ENCODE data around the gene SLC26A2. TPM values are rescaled to one million over a fixed set of nuclear protein-coding genes. Genes with fewer than 3 reads are reported as not detected.

The SLC26A2 gene
- total RNA-seq, 1 experiment from 2014 or later: 34.6 TPM

DNA sequence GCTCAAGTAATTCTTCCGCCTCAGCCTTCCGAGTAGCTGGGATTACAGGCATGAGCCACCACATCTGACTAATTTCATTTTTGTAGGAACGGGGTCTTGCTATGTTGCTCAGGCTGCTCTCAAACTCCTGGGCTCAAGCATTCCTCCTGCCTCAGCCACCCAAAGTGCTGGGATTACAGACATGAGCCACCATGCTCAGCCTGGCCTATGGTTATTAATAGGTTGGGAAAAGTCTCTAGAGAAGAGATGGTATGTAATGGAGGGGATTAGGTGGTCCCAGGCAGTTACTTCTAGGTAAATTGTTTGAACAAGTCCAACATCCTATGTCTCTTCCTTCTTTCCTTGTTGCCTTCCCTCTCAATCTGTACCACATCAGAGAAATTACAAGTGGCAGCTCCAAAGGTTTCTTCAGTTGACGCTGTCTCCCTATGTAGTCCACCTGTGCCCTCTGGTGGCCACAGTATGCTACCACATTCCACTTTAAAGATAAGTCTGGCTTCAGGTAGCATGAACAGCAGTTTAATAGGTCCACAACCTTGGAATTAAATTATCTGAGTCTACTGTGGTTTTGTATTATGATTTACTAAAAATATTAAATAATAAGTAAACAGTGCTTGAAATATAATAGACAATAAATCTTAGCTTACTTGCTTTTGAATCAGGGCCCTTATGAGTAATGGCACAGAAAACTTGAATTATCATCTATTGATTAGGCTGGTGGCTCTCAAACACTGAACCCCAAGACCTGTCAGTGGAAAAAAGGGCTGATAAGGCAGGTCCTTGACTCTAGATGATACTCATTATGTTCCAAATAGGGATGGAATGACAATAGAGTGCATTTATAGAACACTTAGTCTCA is 30.2 kb downstream of the SLC26A2 start:
- CTCF ChIA-PET: interaction anchor here (0.5 to 2.2 kb wide), 12 partner anchors 10 to 358 kb away, joined by 3 to 39 read pairs (median 7); partner anchors contain the start of genes HMGXB3, SLC26A2 and TIGD6
- intact Hi-C loops (cut with micrococcal nuclease; ENCODE audit: unreplicated experiment): loop anchor here (1.0 kb wide), 3 partner anchors 137 to 354 kb away; no protein-coding TSS in a partner anchor
- TF ChIP-seq, protein P1, sequence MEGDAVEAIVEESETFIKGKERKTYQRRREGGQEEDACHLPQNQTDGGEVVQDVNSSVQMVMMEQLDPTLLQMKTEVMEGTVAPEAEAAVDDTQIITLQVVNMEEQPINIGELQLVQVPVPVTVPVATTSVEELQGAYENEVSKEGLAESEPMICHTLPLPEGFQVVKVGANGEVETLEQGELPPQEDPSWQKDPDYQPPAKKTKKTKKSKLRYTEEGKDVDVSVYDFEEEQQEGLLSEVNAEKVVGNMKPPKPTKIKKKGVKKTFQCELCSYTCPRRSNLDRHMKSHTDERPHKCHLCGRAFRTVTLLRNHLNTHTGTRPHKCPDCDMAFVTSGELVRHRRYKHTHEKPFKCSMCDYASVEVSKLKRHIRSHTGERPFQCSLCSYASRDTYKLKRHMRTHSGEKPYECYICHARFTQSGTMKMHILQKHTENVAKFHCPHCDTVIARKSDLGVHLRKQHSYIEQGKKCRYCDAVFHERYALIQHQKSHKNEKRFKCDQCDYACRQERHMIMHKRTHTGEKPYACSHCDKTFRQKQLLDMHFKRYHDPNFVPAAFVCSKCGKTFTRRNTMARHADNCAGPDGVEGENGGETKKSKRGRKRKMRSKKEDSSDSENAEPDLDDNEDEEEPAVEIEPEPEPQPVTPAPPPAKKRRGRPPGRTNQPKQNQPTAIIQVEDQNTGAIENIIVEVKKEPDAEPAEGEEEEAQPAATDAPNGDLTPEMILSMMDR (IDR thresholded peaks at IDR 0.05; ENCODE audit: unreplicated experiment): peak; percentile 89
- DNase-seq: peak; percentile 80
- no TSS peak for BruUV-seq (replicated peaks)
- H3K4me3 Mint-ChIP-seq (ENCODE audit: low read depth, unreplicated experiment): no peak overlapping the region
- no peaks in the 10 kb centered on the region for H3K27me3 Mint-ChIP-seq (ENCODE audit: unreplicated experiment)
- peaks cover 13% of the 10 kb centered on the region for H3K4me1 Mint-ChIP-seq (ENCODE audit: low read depth, unreplicated experiment)
- H3K9me3 Mint-ChIP-seq (ENCODE audit: low read depth, unreplicated experiment): no peaks in the 10 kb centered on the region
- H3K27ac Mint-ChIP-seq (ENCODE audit: unreplicated experiment): peak overlapping the region; percentile 27
- H3K36me3 Mint-ChIP-seq (ENCODE audit: insufficient read depth, unreplicated experiment): peaks cover 2% of the 10 kb centered on the region

DNA sequence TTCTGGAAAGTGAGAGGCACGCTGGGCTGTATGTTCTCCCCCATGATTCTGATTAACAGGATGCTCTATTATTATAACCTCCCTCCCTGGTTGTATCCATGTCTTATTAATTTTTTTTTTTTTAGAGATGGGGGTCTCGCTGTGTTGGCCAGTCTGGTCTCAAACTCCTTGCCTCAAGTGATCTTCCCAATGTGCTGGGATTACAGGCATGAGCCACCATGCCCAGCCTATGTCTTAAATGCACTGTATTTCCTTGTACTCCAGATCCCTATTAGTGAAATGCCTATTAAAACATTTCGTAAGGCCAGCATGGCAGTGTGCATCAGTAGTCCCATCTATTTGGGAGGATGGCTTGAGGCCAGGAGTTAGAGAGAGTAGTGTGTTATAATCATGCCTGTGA is 32.9 kb downstream of the SLC26A2 start:
- intact Hi-C loops (cut with micrococcal nuclease; ENCODE audit: unreplicated experiment): no loop called here
- TF ChIP-seq, protein P1 (IDR thresholded peaks at IDR 0.05; ENCODE audit: unreplicated experiment): no peak
- H3K9me3 Mint-ChIP-seq (ENCODE audit: low read depth, unreplicated experiment): no peaks in the 10 kb centered on the region
- CTCF ChIA-PET: interaction anchor here (0.6 to 1.1 kb wide), 3 partner anchors 31 to 720 kb away, joined by 3 to 5 read pairs (median 3); no protein-coding TSS in a partner anchor
- BruUV-seq (replicated peaks): no TSS peak
- H3K4me3 Mint-ChIP-seq (ENCODE audit: low read depth, unreplicated experiment): no peak overlapping the region
- peaks cover 13% of the 10 kb centered on the region for H3K4me1 Mint-ChIP-seq (ENCODE audit: low read depth, unreplicated experiment)
- H3K27ac Mint-ChIP-seq (ENCODE audit: unreplicated experiment): no peak overlapping the region
- H3K27me3 Mint-ChIP-seq (ENCODE audit: unreplicated experiment): no peaks in the 10 kb centered on the region
- DNase-seq: no peak
- peaks cover 7% of the 10 kb centered on the region for H3K36me3 Mint-ChIP-seq (ENCODE audit: insufficient read depth, unreplicated experiment)

DNA sequence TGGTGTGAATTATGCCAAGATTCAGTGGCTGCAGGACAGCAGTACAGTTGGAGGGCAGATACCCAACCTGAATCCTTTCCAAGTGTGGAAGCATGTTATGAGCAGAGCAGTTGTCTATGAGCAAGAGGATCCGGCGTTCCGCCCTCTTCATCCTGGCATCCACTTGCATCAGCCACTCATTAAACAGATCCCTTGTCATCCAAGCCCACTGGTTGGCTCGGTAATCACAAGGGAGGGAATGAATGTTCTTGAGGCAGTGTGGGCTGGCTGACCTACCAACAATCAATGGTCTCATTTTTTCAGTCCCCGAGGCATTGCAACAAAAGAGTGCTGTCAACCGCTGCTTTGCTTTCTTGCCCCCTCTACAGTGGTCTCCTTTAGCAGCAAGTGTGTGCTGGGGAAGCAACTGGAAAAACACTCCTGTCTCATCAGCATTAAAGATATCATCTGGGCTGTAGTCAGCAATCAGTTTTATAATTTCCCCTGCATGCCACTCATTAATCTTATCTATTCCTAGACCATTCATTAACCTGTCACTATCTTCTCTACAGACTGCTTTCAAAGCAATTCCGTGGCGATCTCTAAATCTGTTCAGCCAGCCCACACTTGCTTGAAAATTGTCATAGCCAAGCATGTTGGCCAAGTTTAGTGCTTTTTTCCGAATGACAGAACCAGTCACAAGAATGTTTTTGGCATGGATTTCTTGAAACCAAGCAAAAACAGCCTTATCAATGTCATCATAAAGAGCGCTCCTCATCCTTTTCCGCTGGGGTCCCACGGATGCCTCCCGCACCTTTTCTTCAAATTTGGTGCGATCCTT is 35.0 kb downstream of the SLC26A2 start:
- Mint-ChIP-seq H3K9me3 (ENCODE audit: low read depth, unreplicated experiment) (no peaks in the 10 kb centered on the region), H3K4me1 (ENCODE audit: low read depth, unreplicated experiment) (peaks cover 19% of the 10 kb centered on the region), H3K4me3 (ENCODE audit: low read depth, unreplicated experiment) (no peak overlapping the region), H3K27me3 (ENCODE audit: unreplicated experiment) (no peaks in the 10 kb centered on the region), H3K36me3 (ENCODE audit: insufficient read depth, unreplicated experiment) (peaks cover 24% of the 10 kb centered on the region), H3K27ac (ENCODE audit: unreplicated experiment) (no peak overlapping the region)
- TF ChIP-seq, protein P1 (IDR thresholded peaks at IDR 0.05; ENCODE audit: unreplicated experiment): no peak
- intact Hi-C loops (cut with micrococcal nuclease; ENCODE audit: unreplicated experiment): no loop called here
- no peak for DNase-seq
- CTCF ChIA-PET: interaction anchor here (1.0 kb wide), 1 partner anchor 143 kb away, joined by 4 read pairs; no protein-coding TSS in a partner anchor
- no TSS peak for BruUV-seq (replicated peaks)

DNA sequence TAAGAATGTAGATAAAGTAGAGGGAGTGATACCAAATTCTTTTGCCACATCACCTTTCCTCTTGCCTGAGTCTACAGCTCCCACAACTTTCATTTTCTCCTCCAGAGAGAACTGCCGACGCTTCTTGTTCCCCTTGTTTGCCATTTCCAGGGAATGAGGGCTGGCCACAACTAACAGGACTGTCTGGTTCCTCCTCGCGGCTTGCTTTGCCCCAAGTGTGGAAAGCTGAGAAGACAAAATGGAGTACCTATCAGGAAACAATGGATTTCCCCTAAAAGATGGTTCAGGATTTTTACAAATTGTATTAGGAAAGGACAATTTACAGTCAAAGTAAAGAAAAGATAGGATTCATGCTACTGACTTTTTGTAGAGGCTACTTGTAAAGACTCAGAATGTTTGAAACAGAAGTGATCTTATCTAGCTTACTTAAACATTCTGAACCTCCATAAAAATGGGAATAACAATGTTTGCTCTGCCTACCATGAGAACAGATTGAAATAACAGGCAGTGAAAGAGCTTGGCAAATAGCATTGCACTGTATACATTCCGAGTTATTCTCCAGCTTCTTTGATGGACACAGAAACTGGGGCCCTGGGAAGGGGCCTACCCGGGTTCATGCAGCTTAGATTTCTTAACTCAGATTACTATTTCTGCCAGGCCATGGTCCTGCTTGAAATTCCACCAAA is 35.8 kb downstream of the SLC26A2 start:
- Mint-ChIP-seq H3K4me3 (ENCODE audit: low read depth, unreplicated experiment) (no peak overlapping the region), H3K4me1 (ENCODE audit: low read depth, unreplicated experiment) (peaks cover 19% of the 10 kb centered on the region), H3K27ac (ENCODE audit: unreplicated experiment) (no peak overlapping the region), H3K36me3 (ENCODE audit: insufficient read depth, unreplicated experiment) (peaks cover 32% of the 10 kb centered on the region), H3K27me3 (ENCODE audit: unreplicated experiment) (no peaks in the 10 kb centered on the region), H3K9me3 (ENCODE audit: low read depth, unreplicated experiment) (no peaks in the 10 kb centered on the region)
- BruUV-seq (replicated peaks): no TSS peak
- CTCF ChIA-PET: interaction anchor here (1.0 kb wide), 1 partner anchor 143 kb away, joined by 4 read pairs; no protein-coding TSS in a partner anchor
- DNase-seq: no peak
- intact Hi-C loops (cut with micrococcal nuclease; ENCODE audit: unreplicated experiment): no loop called here
- TF ChIP-seq, protein P1 (IDR thresholded peaks at IDR 0.05; ENCODE audit: unreplicated experiment): no peak

All from Calu3 (cell line).